HepG2 (cell line): ENCODE data around the gene AGT. TPM values are rescaled to one million over a fixed set of nuclear protein-coding genes. Genes with fewer than 3 reads are reported as not detected.

Experiments used
- ATAC-seq: fragments of 200-7000 bp; cut with Tn5 transposase; 3 replicates; pipeline ENCODE4 v1.9.1; 2020; ENCODE audit warnings: mild to moderate bottlenecking, moderate library complexity
- BruUV-seq: library from RNA; stranded (reverse); fragments of 400-500 nt; replicated peaks from 2 replicates; lab custom pipeline; 2021; lab: Mats Ljungman, UMichigan
- CTCF ChIA-PET: fragments of 300-600 bp; formaldehyde crosslinking; extraction: SDS; loops from one replicate; lab custom pipeline; 2021; ENCODE audit warnings: low total read pairs, inconsistent platforms, low intra/inter-chr PET ratio; lab: Yijun Ruan, JAX
- POLR2A ChIA-PET: fragments of 350-600 bp; sonication (Branson Sonifier 250); formaldehyde crosslinking; loops from one replicate; lab custom pipeline; 2020; ENCODE audit warnings: antibody characterized with exemption, inconsistent platforms; lab: Yijun Ruan, JAX
- DNase-seq: peaks from one replicate; pipeline ENCODE4 v3.0.0-alpha.2; 2015; ENCODE audit warnings: low spot score
- FAIRE-seq: peaks from 3 replicates; lab custom pipeline; 2011; peaks lifted over from hg19 to GRCh38; lab: Jason Lieb, UNC
- H2AFZ ChIP-seq: one replicate; pipeline ENCODE4 v1.6.1; 2011; ENCODE audit warnings: low read length, inconsistent platforms
- H3K27ac ChIP-seq: fragments of 300-600 bp; 3 replicates; pipeline ENCODE4 v1.8.0; 2011; ENCODE audit warnings: mixed run types, mild to moderate bottlenecking, mixed read lengths, low read length, inconsistent platforms; ENCODE audit not compliant: insufficient read depth; ENCODE audit errors: extremely low read length
- H3K27me3 ChIP-seq, 2 experiments: fragments of 200-600 bp in 1 of 2; 2 replicates in 1 of 2; 3 replicates in 1 of 2; pipeline versions ENCODE4 v1.6.0 to v1.8.0; 2011; ENCODE audit warnings: low read length in 2 of 2, mild to moderate bottlenecking in 2 of 2, moderate library complexity in 2 of 2, inconsistent platforms in 1 of 2; ENCODE audit not compliant: insufficient read depth in 2 of 2, control insufficient read depth in 1 of 2
- H3K36me3 ChIP-seq, 2 experiments: fragments of 200-600 bp in 1 of 2; replicated peaks in 1 of 2; 2 replicates in 1 of 2; 3 replicates in 1 of 2; pipeline versions ENCODE4 v1.5.1 to v1.8.0; 2011; ENCODE audit warnings: low read length in 2 of 2, inconsistent platforms in 1 of 2; ENCODE audit not compliant: insufficient read depth in 2 of 2, control insufficient read depth in 1 of 2
- H3K4me1 ChIP-seq: 2 replicates; pipeline ENCODE4 v1.5.1; 2012; ENCODE audit warnings: low read length, inconsistent platforms; ENCODE audit not compliant: insufficient read depth
- H3K4me2 ChIP-seq: 2 replicates; pipeline ENCODE4 v1.6.0; 2011; ENCODE audit warnings: low read depth, low read length, inconsistent platforms
- H3K4me3 ChIP-seq, 3 experiments: fragments of 200-600 bp in 1 of 3; sonication (generic), shearing (Covaris generic) in 1 of 3; replicated peaks in 1 of 3; 2 replicates each; pipeline ENCODE4 v1.5.1; 2011 to 2016; ENCODE audit warnings: low read length in 3 of 3, inconsistent platforms in 2 of 3, low read depth in 2 of 3, mild to moderate bottlenecking in 2 of 3, control low read depth in 1 of 3, mixed read lengths in 1 of 3; ENCODE audit not compliant: insufficient read depth in 1 of 3
- H3K79me2 ChIP-seq: one replicate; pipeline ENCODE4 v1.6.1; 2011; ENCODE audit warnings: low read length, inconsistent platforms; ENCODE audit not compliant: insufficient read depth
- H3K9ac ChIP-seq: 2 replicates; pipeline ENCODE4 v1.6.0; 2011; ENCODE audit warnings: mild to moderate bottlenecking, low read depth, low read length, inconsistent platforms; ENCODE audit not compliant: insufficient read depth
- H3K9me3 ChIP-seq: 2 replicates; pipeline ENCODE4 v1.5.1; 2012; ENCODE audit warnings: mild to moderate bottlenecking, low read length
- H4K20me1 ChIP-seq: 2 replicates; pipeline ENCODE4 v1.6.0; 2011; ENCODE audit warnings: inconsistent platforms, mild to moderate bottlenecking, low read length, moderate library complexity; ENCODE audit not compliant: insufficient read depth
- BRF2 ChIP-seq: sonication (generic); formaldehyde crosslinking; IDR thresholded peaks from 2 replicates; pipeline ENCODE4 v1.8.1; 2022; ENCODE audit warnings: mild to moderate bottlenecking, missing genetic modification reagents
- CAMTA2 ChIP-seq: sonication (generic); formaldehyde crosslinking; IDR thresholded peaks from 2 replicates; pipeline ENCODE4 v1.4.0; 2020; ENCODE audit warnings: mild to moderate bottlenecking, missing genetic modification reagents, borderline replicate concordance
- HMGXB4 ChIP-seq, 2 experiments: sonication (generic) in 1 of 2; formaldehyde crosslinking in 1 of 2; IDR thresholded peaks; 2 replicates each; pipeline versions ENCODE4 v1.4.0 to v1.6.1; 2018 to 2020; ENCODE audit warnings: missing genetic modification reagents in 2 of 2, borderline replicate concordance in 1 of 2, low read depth in 1 of 2, mild to moderate bottlenecking in 1 of 2, missing biosample characterization in 1 of 2
- IRF2 ChIP-seq: IDR thresholded peaks from 2 replicates; pipeline ENCODE4 v1.6.1; 2018; ENCODE audit warnings: missing genetic modification reagents, missing compliant biosample characterization
- IRF9 ChIP-seq: sonication (generic); formaldehyde crosslinking; IDR thresholded peaks from 2 replicates; pipeline ENCODE4 v1.8.0; 2022; ENCODE audit warnings: missing genetic modification reagents, mild to moderate bottlenecking, borderline replicate concordance
- KLF12 ChIP-seq: sonication (generic); formaldehyde crosslinking; IDR thresholded peaks from 2 replicates; pipeline ENCODE4 v1.4.0; 2020; ENCODE audit warnings: missing genetic modification reagents, borderline replicate concordance
- RARA ChIP-seq: IDR thresholded peaks from 2 replicates; pipeline ENCODE4 v1.6.1; 2016; ENCODE audit warnings: missing genetic modification reagents, missing compliant biosample characterization
- SIN3A ChIP-seq: IDR thresholded peaks from 2 replicates; pipeline ENCODE4 v1.6.1; 2011; ENCODE audit warnings: low read depth, mild to moderate bottlenecking, control low read depth, low read length, borderline replicate concordance
- SUZ12 ChIP-seq: fragments of 150-350 bp; IDR thresholded peaks from 2 replicates; pipeline ENCODE4 v1.6.1; 2014; ENCODE audit warnings: low read depth, low read length
- ZBTB38 ChIP-seq: sonication (generic); formaldehyde crosslinking; IDR thresholded peaks from 2 replicates; pipeline ENCODE4 v1.5.1; 2020; ENCODE audit warnings: mild to moderate bottlenecking, missing genetic modification reagents
- ZFP90 ChIP-seq: sonication (generic); formaldehyde crosslinking; IDR thresholded peaks from 2 replicates; pipeline ENCODE4 v1.8.0; 2022; ENCODE audit warnings: missing genetic modification reagents, mild to moderate bottlenecking, inconsistent platforms, borderline replicate concordance
- ZNF7 ChIP-seq: IDR thresholded peaks from 2 replicates; pipeline ENCODE4 v1.6.1; 2016; ENCODE audit warnings: missing biosample characterization, missing genetic modification reagents
- WGBS: methylation state at CpG from one replicate; pipeline ENCODE4 v1.1.6; 2017; ENCODE audit warnings: low lambda C conversion rate; 5-methylcytosine and 5-hydroxymethylcytosine counted together
- in situ Hi-C: cut with HindIII; loops from 2 replicates; pipeline ENCODE4 v1.10.0; 2017; ENCODE audit warnings: low pct_unique_long_range_greater_than_20kb; ENCODE audit not compliant: extremely low pct_ligation_motif_present
- intact Hi-C: fragments of 100-400 bp; cut with micrococcal nuclease; formaldehyde crosslinking; loops from one replicate; pipeline ENCODE4 v1.10.0; 2022; ENCODE audit not compliant: unreplicated experiment
- polyA plus RNA-seq, 8 experiments: library from polyadenylated mRNA; depleted of rRNA in 3 of 8; stranded (reverse) in 7 of 8; unstranded in 1 of 8; fragments of >200 nt; fragmentation: Illumina TruSeq in 4 of 8; extraction: Trizol in 4 of 8; gene quantifications; 2 replicates each; pipeline versions ENCODE4 v1.2.1 to v1.2.3, GENCODE V29; 2011 to 2016; ENCODE audit warnings: low read depth in 4 of 8, missing spikeins in 1 of 8, mixed read lengths in 1 of 8; ENCODE audit not compliant: insufficient read depth in 1 of 8
- total RNA-seq, 5 experiments: library from RNA; depleted of rRNA; stranded (reverse); fragments of >200 nt; fragmentation: Illumina TruSeq; extraction: Trizol; gene quantifications; 2 replicates each; pipeline ENCODE4 v1.2.3, GENCODE V29; 2016; ENCODE audit warnings: low read depth in 1 of 5

AGT gene
- total and polyA plus RNA-seq, 2 of the 13 experiments (the other 11 are each of a cell fraction or from before 2014, with no cell fraction given), result 892 to 2,071 TPM

DNA sequence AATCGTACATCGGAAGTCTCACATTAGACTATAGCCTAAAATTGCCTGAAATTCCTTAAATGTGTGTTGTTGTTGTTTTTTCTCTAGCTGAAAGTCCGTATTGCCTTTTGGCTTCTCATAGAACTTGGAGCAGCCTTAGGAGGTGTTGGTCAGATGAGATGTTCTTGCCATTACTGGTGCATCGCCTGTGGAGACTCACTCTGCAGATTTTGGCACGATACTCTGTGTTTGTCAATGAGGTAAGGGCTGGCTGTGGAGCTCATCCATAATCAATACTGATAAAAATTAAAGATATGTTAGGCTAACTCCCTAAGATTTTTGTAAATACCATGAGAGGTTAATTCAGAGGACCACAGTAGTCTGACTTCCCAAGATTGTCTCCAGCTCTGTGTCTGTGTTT is 28.9 kb downstream of the AGT start (continued):
- no peak for TF ChIP-seq BRF2 (CRISPR knock-in tag)
- no peak for TF ChIP-seq ZFP90 (CRISPR knock-in tag)
- TF ChIP-seq HMGXB4 (CRISPR knock-in tag; IDR thresholded peaks at IDR 0.05; ENCODE audit: borderline replicate concordance in 1 of 2, low read depth in 1 of 2), result no peak
- no peak for TF ChIP-seq IRF2
- no peak for TF ChIP-seq CAMTA2 (CRISPR knock-in tag)
- TF ChIP-seq RARA, result no peak
- no peak for TF ChIP-seq ZBTB38 (CRISPR knock-in tag)

- ChIA-PET POLR2A (no interaction called here), CTCF (no interaction called here)
- in situ Hi-C loops (no loop called here), intact Hi-C loops (no loop called here)
- H3K4me3 ChIP-seq, result no peak overlapping the region
- TF ChIP-seq ZNF7 (CRISPR knock-in tag), result no peak
- TF ChIP-seq SUZ12, result no peak
- TF ChIP-seq SIN3A, result no peak
- TF ChIP-seq IRF9, result no peak
- TF ChIP-seq KLF12 (CRISPR knock-in tag), result no peak
- H2AFZ ChIP-seq, result no peak overlapping the region
- H3K27me3 ChIP-seq, result no peaks in the 10 kb centered on the region
- FAIRE-seq, result no peak
- H3K9ac ChIP-seq, result no peak overlapping the region
- WGBS, result 100% methylated on average over 1 of the region's 2 CpGs
- no TSS peak for BruUV-seq
- no peaks in the 10 kb centered on the region for H3K79me2 ChIP-seq
- peaks cover 22 to 67% of the 10 kb centered on the region in 2 experiments for H3K36me3 ChIP-seq
- H3K4me1 ChIP-seq, result peaks cover 39% of the 10 kb centered on the region
- DNase-seq, result no peak
- no peak overlapping the region for H3K27ac ChIP-seq
- no peaks in the 10 kb centered on the region for H3K9me3 ChIP-seq
- ATAC-seq, result no peak
- no peak overlapping the region for H3K4me2 ChIP-seq
- H4K20me1 ChIP-seq, result no peaks in the 10 kb centered on the region
Measured at GRCh38 chr1:230684146-230684545, 29.8 kb downstream of the AGT start.
